ENCODE data around the gene ZNF778. TPM values are rescaled to one million over a fixed set of nuclear protein-coding genes. Genes with fewer than 3 reads are reported as not detected.

ZNF778 gene
- total RNA-seq, 1 experiment from 2014 or later: 31.2 TPM

- H3K9me3 Mint-ChIP-seq: peaks cover 14% of the 10 kb centered on the region
- H3K4me3 Mint-ChIP-seq: no peak overlapping the region
- peaks cover 56% of the 10 kb centered on the region for H3K36me3 Mint-ChIP-seq
- CTCF ChIA-PET: no interaction called here
- TF ChIP-seq MAX (CRISPR knock-in tag; IDR thresholded peaks at IDR 0.05) (no peak), GTF2I (CRISPR knock-in tag; conservative IDR thresholded peaks at IDR 0.05) (no peak), ZNF263 (CRISPR knock-in tag; IDR thresholded peaks at IDR 0.05; ENCODE audit: low read depth) (no peak), RELA (CRISPR knock-in tag; IDR thresholded peaks at IDR 0.05; ENCODE audit: borderline replicate concordance) (no peak), ZNF138 (CRISPR knock-in tag; conservative IDR thresholded peaks at IDR 0.05) (no peak), FOXP1 (CRISPR knock-in tag; IDR thresholded peaks at IDR 0.05; ENCODE audit: borderline replicate concordance) (no peak), ZNF532 (CRISPR knock-in tag; IDR thresholded peaks at IDR 0.05; ENCODE audit: borderline replicate concordance) (no peak), CREB1 (CRISPR knock-in tag; IDR thresholded peaks at IDR 0.05) (no peak), FOXK1 (CRISPR knock-in tag; IDR thresholded peaks at IDR 0.05) (no peak), TP53 (CRISPR knock-in tag; IDR thresholded peaks at IDR 0.05) (no peak), ZBTB21 (CRISPR knock-in tag; IDR thresholded peaks at IDR 0.05; ENCODE audit: borderline replicate concordance) (no peak), CBFB (CRISPR knock-in tag; IDR thresholded peaks at IDR 0.05; ENCODE audit: low read depth) (no peak)
- TF ChIP-seq, protein P1, sequence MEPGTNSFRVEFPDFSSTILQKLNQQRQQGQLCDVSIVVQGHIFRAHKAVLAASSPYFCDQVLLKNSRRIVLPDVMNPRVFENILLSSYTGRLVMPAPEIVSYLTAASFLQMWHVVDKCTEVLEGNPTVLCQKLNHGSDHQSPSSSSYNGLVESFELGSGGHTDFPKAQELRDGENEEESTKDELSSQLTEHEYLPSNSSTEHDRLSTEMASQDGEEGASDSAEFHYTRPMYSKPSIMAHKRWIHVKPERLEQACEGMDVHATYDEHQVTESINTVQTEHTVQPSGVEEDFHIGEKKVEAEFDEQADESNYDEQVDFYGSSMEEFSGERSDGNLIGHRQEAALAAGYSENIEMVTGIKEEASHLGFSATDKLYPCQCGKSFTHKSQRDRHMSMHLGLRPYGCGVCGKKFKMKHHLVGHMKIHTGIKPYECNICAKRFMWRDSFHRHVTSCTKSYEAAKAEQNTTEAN (CRISPR knock-in tag; IDR thresholded peaks at IDR 0.05): no peak
- TF ChIP-seq, protein P2, sequence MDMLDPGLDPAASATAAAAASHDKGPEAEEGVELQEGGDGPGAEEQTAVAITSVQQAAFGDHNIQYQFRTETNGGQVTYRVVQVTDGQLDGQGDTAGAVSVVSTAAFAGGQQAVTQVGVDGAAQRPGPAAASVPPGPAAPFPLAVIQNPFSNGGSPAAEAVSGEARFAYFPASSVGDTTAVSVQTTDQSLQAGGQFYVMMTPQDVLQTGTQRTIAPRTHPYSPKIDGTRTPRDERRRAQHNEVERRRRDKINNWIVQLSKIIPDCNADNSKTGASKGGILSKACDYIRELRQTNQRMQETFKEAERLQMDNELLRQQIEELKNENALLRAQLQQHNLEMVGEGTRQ (CRISPR knock-in tag; IDR thresholded peaks at IDR 0.05): no peak
- TF ChIP-seq, protein P3, sequence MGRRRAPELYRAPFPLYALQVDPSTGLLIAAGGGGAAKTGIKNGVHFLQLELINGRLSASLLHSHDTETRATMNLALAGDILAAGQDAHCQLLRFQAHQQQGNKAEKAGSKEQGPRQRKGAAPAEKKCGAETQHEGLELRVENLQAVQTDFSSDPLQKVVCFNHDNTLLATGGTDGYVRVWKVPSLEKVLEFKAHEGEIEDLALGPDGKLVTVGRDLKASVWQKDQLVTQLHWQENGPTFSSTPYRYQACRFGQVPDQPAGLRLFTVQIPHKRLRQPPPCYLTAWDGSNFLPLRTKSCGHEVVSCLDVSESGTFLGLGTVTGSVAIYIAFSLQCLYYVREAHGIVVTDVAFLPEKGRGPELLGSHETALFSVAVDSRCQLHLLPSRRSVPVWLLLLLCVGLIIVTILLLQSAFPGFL (CRISPR knock-in tag; IDR thresholded peaks at IDR 0.05; ENCODE audit: borderline replicate concordance): no peak
- H3K4me1 Mint-ChIP-seq: 0 out of 2 replicates have a peak, but pooled peaks cover 2% of the 10 kb centered on the region
- POLR2A ChIA-PET: no interaction called here
- DNase-seq (ENCODE audit: low spot score) (no peak), ATAC-seq (no peak)
- no peak overlapping the region for H3K27ac Mint-ChIP-seq
- H3K27me3 Mint-ChIP-seq (ENCODE audit: low read depth): no peaks in the 10 kb centered on the region
Measured at GRCh38 chr16:89222931-89223330, 5.4 kb downstream of the ZNF778 start.

- peaks cover 70% of the 10 kb centered on the region for H3K36me3 Mint-ChIP-seq
- no peaks in the 10 kb centered on the region for H3K27me3 Mint-ChIP-seq (ENCODE audit: low read depth)
- no peak overlapping the region for H3K4me3 Mint-ChIP-seq
- H3K4me1 Mint-ChIP-seq: no peaks in the 10 kb centered on the region
- TF ChIP-seq MLX (CRISPR knock-in tag; IDR thresholded peaks at IDR 0.05): no peak
- DNase-seq (ENCODE audit: low spot score): no peak
- H3K27ac Mint-ChIP-seq: no peak overlapping the region
- peaks cover 26% of the 10 kb centered on the region for H3K9me3 Mint-ChIP-seq
- ChIA-PET POLR2A (interaction anchor here (0.7 kb wide), 1 partner anchor 47 kb away, joined by 5 read pairs; no protein-coding TSS in a partner anchor), CTCF (no interaction called here)
- ATAC-seq: no peak
Measured at GRCh38 chr16:89224665-89225064, 7.2 kb downstream of the ZNF778 start.
